Gastroesophageal sphincter (tissue), 3 donors: ENCODE data around the gene ATG4C.

ENCODE experiments used
- EP300 ChIP-seq: sonication (generic); formaldehyde crosslinking; IDR thresholded peaks from one replicate; pipeline ENCODE4 v1.6.1; 2017; ENCODE audit warnings: antibody characterized with exemption, mild to moderate bottlenecking
- POLR2AphosphoS5 ChIP-seq: sonication (generic); formaldehyde crosslinking; IDR thresholded peaks from one replicate; pipeline ENCODE4 v1.6.1; 2017; ENCODE audit warnings: antibody characterized with exemption
- TF ChIP-seq, protein P1 (sequence below), 4 experiments: fragments of 200-600 bp in 2 of 4; fragments of 450-650 bp in 2 of 4; sonication (generic) in 1 of 4; IDR thresholded peaks; one replicate each; pipeline ENCODE4 v1.5.1; 2017 to 2019; ENCODE audit warnings: antibody characterized with exemption in 4 of 4, mild to moderate bottlenecking in 2 of 4, moderate library complexity in 2 of 4

DNA sequence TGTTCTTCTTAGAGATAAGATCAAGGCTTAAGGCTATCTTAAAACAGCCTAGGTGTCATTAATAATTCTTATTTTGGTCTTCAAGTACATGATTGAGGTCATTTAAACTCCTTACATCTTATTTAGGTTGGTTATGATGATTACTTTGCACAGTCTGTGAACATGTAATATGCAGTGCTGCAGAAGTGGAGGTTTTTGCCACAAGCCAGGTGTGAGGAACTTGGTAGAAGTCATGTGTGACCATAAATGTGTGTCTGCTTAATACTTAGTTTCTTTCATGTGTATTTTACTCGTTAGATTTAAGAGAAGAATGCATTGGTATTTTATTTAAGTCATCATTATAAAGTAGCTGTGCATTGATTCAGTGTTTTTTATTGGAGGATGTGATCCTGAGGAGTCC, 10.1 kb downstream of the ATG4C start:
- TF ChIP-seq POLR2AphosphoS5, result no peak
- TF ChIP-seq, protein P1, sequence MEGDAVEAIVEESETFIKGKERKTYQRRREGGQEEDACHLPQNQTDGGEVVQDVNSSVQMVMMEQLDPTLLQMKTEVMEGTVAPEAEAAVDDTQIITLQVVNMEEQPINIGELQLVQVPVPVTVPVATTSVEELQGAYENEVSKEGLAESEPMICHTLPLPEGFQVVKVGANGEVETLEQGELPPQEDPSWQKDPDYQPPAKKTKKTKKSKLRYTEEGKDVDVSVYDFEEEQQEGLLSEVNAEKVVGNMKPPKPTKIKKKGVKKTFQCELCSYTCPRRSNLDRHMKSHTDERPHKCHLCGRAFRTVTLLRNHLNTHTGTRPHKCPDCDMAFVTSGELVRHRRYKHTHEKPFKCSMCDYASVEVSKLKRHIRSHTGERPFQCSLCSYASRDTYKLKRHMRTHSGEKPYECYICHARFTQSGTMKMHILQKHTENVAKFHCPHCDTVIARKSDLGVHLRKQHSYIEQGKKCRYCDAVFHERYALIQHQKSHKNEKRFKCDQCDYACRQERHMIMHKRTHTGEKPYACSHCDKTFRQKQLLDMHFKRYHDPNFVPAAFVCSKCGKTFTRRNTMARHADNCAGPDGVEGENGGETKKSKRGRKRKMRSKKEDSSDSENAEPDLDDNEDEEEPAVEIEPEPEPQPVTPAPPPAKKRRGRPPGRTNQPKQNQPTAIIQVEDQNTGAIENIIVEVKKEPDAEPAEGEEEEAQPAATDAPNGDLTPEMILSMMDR (IDR thresholded peaks at IDR 0.05), result no peak
- no peak for TF ChIP-seq EP300
